H9 (cell line): ENCODE data around the gene BCCIP. TPM values are rescaled to one million over a fixed set of nuclear protein-coding genes. Genes with fewer than 3 reads are reported as not detected.

Source experiments
- DNase-seq: peaks from one replicate; pipeline ENCODE4 v3.0.0-alpha.2; 2017
- H2AFZ ChIP-seq: one replicate; pipeline ENCODE4 v1.6.1; 2013; ENCODE audit warnings: mild to moderate bottlenecking, low read length, control low read depth, moderate library complexity
- H2AK5ac ChIP-seq: 2 replicates; pipeline ENCODE4 v1.6.1; 2013; ENCODE audit warnings: low read length, control low read depth, mixed read lengths; ENCODE audit not compliant: insufficient read length
- H2BK120ac ChIP-seq: one replicate; pipeline ENCODE4 v1.6.1; 2013; ENCODE audit warnings: low read depth, mild to moderate bottlenecking, low read length, control low read depth, inconsistent platforms; ENCODE audit not compliant: poor library complexity, severe bottlenecking
- H2BK12ac ChIP-seq: 2 replicates; pipeline ENCODE4 v1.6.1; 2013; ENCODE audit warnings: low read length, control low read depth, mixed read lengths, low read depth; ENCODE audit not compliant: insufficient read length
- H2BK15ac ChIP-seq: 2 replicates; pipeline ENCODE4 v1.6.1; 2013; ENCODE audit warnings: low read depth, low read length, control low read depth
- H2BK20ac ChIP-seq: one replicate; pipeline ENCODE4 v1.6.1; 2013; ENCODE audit warnings: low read depth, mild to moderate bottlenecking, low read length, control low read depth, inconsistent platforms; ENCODE audit not compliant: poor library complexity, severe bottlenecking
- H2BK5ac ChIP-seq: 2 replicates; pipeline ENCODE4 v1.6.1; 2013; ENCODE audit warnings: low read length, control low read depth, mixed read lengths; ENCODE audit not compliant: insufficient read length
- H3K14ac ChIP-seq: 2 replicates; pipeline ENCODE4 v1.6.1; 2013; ENCODE audit warnings: low read length, control low read depth; ENCODE audit not compliant: insufficient read depth
- H3K18ac ChIP-seq: 2 replicates; pipeline ENCODE4 v1.6.1; 2013; ENCODE audit warnings: low read depth, mild to moderate bottlenecking, mixed read lengths, low read length, control low read depth; ENCODE audit not compliant: insufficient read length
- H3K23ac ChIP-seq: 2 replicates; pipeline ENCODE4 v1.6.1; 2013; ENCODE audit warnings: low read length, control low read depth, mixed read lengths, low read depth; ENCODE audit not compliant: insufficient read length
- H3K23me2 ChIP-seq: 2 replicates; pipeline ENCODE4 v1.6.1; 2013; ENCODE audit warnings: low read depth, mild to moderate bottlenecking, mixed read lengths, low read length, control low read depth; ENCODE audit not compliant: insufficient read length, poor library complexity, severe bottlenecking
- H3K27ac ChIP-seq: 2 replicates; pipeline ENCODE4 v1.5.1; 2013; ENCODE audit warnings: low read length, control low read depth, mixed read lengths, low read depth; ENCODE audit not compliant: insufficient read length
- H3K27me3 ChIP-seq: 2 replicates; pipeline ENCODE4 v1.6.1; 2013; ENCODE audit warnings: low read length, control low read depth, inconsistent platforms; ENCODE audit not compliant: insufficient read depth
- H3K4ac ChIP-seq: 2 replicates; pipeline ENCODE4 v1.6.1; 2013; ENCODE audit warnings: low read depth, mild to moderate bottlenecking, control low read depth, inconsistent platforms, low read length, moderate library complexity
- H3K4me1 ChIP-seq: 2 replicates; pipeline ENCODE4 v1.6.1; 2013; ENCODE audit warnings: low read length, control low read depth, inconsistent platforms; ENCODE audit not compliant: insufficient read depth
- H3K4me2 ChIP-seq: 2 replicates; pipeline ENCODE4 v1.6.1; 2013; ENCODE audit warnings: low read length, control low read depth, mixed read lengths; ENCODE audit not compliant: insufficient read length, insufficient read depth
- H3K56ac ChIP-seq: 2 replicates; pipeline ENCODE4 v1.6.1; 2013; ENCODE audit warnings: low read depth, mild to moderate bottlenecking, mixed read lengths, low read length, control low read depth; ENCODE audit not compliant: insufficient read length
- H3K79me1 ChIP-seq: 2 replicates; pipeline ENCODE4 v1.6.1; 2013; ENCODE audit warnings: low read depth, mild to moderate bottlenecking, moderate library complexity, low read length, control low read depth, inconsistent platforms; ENCODE audit not compliant: insufficient read depth, poor library complexity, severe bottlenecking
- H3K79me2 ChIP-seq: 2 replicates; pipeline ENCODE4 v1.6.1; 2013; ENCODE audit warnings: low read length, control low read depth, inconsistent platforms; ENCODE audit not compliant: insufficient read depth
- H3K9ac ChIP-seq: 2 replicates; pipeline ENCODE4 v1.6.1; 2013; ENCODE audit warnings: low read length, control low read depth, mixed read lengths; ENCODE audit not compliant: insufficient read length; ENCODE audit errors: extremely low read depth
- H3K9me3 ChIP-seq: one replicate; pipeline ENCODE4 v1.6.1; 2013; ENCODE audit warnings: low read depth, low read length, inconsistent platforms; ENCODE audit not compliant: control insufficient read depth
- H3T11ph ChIP-seq: one replicate; pipeline ENCODE4 v1.6.1; 2013; ENCODE audit warnings: mild to moderate bottlenecking, low read length, control low read depth, inconsistent platforms
- H4K20me1 ChIP-seq: one replicate; pipeline ENCODE4 v1.6.1; 2013; ENCODE audit not compliant: control insufficient read depth, insufficient read length, insufficient read depth
- H4K5ac ChIP-seq: 2 replicates; pipeline ENCODE4 v1.6.1; 2013; ENCODE audit warnings: low read depth, mild to moderate bottlenecking, mixed read lengths, low read length, control low read depth; ENCODE audit not compliant: insufficient read length
- H4K8ac ChIP-seq: replicated peaks from 2 replicates; pipeline ENCODE4 v1.6.1; 2013; ENCODE audit warnings: low read length, control low read depth, mixed read lengths, low read depth; ENCODE audit not compliant: insufficient read length
- H4K91ac ChIP-seq: 2 replicates; pipeline ENCODE4 v1.6.1; 2013; ENCODE audit warnings: low read depth, mild to moderate bottlenecking, moderate library complexity, mixed read lengths, low read length, control low read depth; ENCODE audit not compliant: insufficient read length
- H3K27ac Mint-ChIP-seq, 3 experiments: 2 replicates in 2 of 3; 3 replicates in 1 of 3; pipeline ENCODE4 v1.8.0; 2020 to 2021; ENCODE audit warnings: mixed read lengths in 3 of 3, mild to moderate bottlenecking in 1 of 3, moderate library complexity in 1 of 3
- H3K27me3 Mint-ChIP-seq: 2 replicates; pipeline ENCODE4 v1.8.0; 2021; ENCODE audit warnings: low read depth, mild to moderate bottlenecking, moderate library complexity, mixed read lengths
- H3K36me3 Mint-ChIP-seq, 3 experiments: 2 replicates in 2 of 3; 3 replicates in 1 of 3; pipeline ENCODE4 v1.8.0; 2020 to 2021; ENCODE audit warnings: low read depth in 3 of 3, mixed read lengths in 3 of 3; ENCODE audit not compliant: insufficient read depth in 1 of 3
- H3K4me1 Mint-ChIP-seq, 2 experiments: 2 replicates each; pipeline ENCODE4 v1.8.0; 2020; ENCODE audit warnings: mixed read lengths in 2 of 2
- H3K4me3 Mint-ChIP-seq, 2 experiments: 2 replicates in 1 of 2; 3 replicates in 1 of 2; pipeline ENCODE4 v1.8.0; 2020 to 2021; ENCODE audit warnings: mild to moderate bottlenecking in 2 of 2, mixed read lengths in 2 of 2, moderate library complexity in 1 of 2
- H3K9me3 Mint-ChIP-seq, 2 experiments: 2 replicates in 1 of 2; 3 replicates in 1 of 2; pipeline ENCODE4 v1.8.0; 2020; ENCODE audit warnings: mild to moderate bottlenecking in 2 of 2, mixed read lengths in 2 of 2, moderate library complexity in 1 of 2
- CTCF ChIP-seq: fragments of 200-600 bp; sonication (generic); conservative IDR thresholded peaks from 3 replicates; pipeline ENCODE4 v1.8.0; 2021; ENCODE audit warnings: antibody characterized with exemption, mild to moderate bottlenecking
- WGBS: extraction: QIAGEN DNeasy Blood & Tissue Kit; methylation state at CpG from one replicate; pipeline ENCODE4 v1.1.7; 2013; ENCODE audit warnings: missing lambda C conversion rate, low lambda C conversion rate, mixed read lengths; ENCODE audit not compliant: insufficient read length; ENCODE audit errors: extremely low coverage; 5-methylcytosine and 5-hydroxymethylcytosine counted together
- total RNA-seq: library from RNA; stranded (reverse); gene quantifications from 2 replicates; pipeline ENCODE4 v1.2.1, GENCODE V29; 2021

BCCIP gene
- total RNA-seq, 1 experiment from 2014 or later: 119 TPM

- peak; percentile 93 for TF ChIP-seq CTCF
- Mint-ChIP-seq H3K27me3 (no peaks in the 10 kb centered on the region), H3K4me1 (peaks cover 0 to 5% of the 10 kb centered on the region in 2 experiments; a peak in 1 of 4 replicates), H3K36me3 (peaks cover 3 to 12% (median 7%) of the 10 kb centered on the region in 3 experiments; a peak in 5 of 7 replicates), H3K9me3 (no peaks in the 10 kb centered on the region), H3K27ac (no peak overlapping the region), H3K4me3 (no peak overlapping the region)
- no peak overlapping the region for H2BK120ac ChIP-seq
- no peaks in the 10 kb centered on the region for H4K20me1 ChIP-seq
- H4K91ac ChIP-seq: no peak overlapping the region
- no peak overlapping the region for H2AFZ ChIP-seq
- no peak overlapping the region for H3K9ac ChIP-seq
- H3K23me2 ChIP-seq: no peaks in the 10 kb centered on the region
- no peak overlapping the region for H2BK15ac ChIP-seq
- no CpG with 5 or more reads among the region's 7 CpGs for WGBS
- no peak overlapping the region for H3K27ac ChIP-seq
- no peak overlapping the region for H3K56ac ChIP-seq
- H3K14ac ChIP-seq: no peak overlapping the region
- H3K23ac ChIP-seq: no peak overlapping the region
- no peak overlapping the region for H2BK12ac ChIP-seq
- no peaks in the 10 kb centered on the region for H3K79me2 ChIP-seq
- H3K79me1 ChIP-seq: no peaks in the 10 kb centered on the region
- DNase-seq: no peak
- H4K8ac ChIP-seq: no peak overlapping the region
- no peak overlapping the region for H3T11ph ChIP-seq
- H3K18ac ChIP-seq: no peak overlapping the region
- no peaks in the 10 kb centered on the region for H3K27me3 ChIP-seq
- no peak overlapping the region for H2AK5ac ChIP-seq
- no peak overlapping the region for H3K4me2 ChIP-seq
- H3K9me3 ChIP-seq: no peaks in the 10 kb centered on the region
- no peak overlapping the region for H4K5ac ChIP-seq
- H3K4ac ChIP-seq: no peak overlapping the region
- no peak overlapping the region for H2BK20ac ChIP-seq
- H3K4me1 ChIP-seq: no peaks in the 10 kb centered on the region
- H2BK5ac ChIP-seq: no peak overlapping the region
Measured at GRCh38 chr10:125868372-125868975, 45.1 kb downstream of the BCCIP start.
